ENCODE data around the gene DENND2A.
"Not testable (repeated sequence)": the region's sequence is repeated elsewhere in the genome, so short reads cannot be mapped to it uniquely, and the experiment has no call there.

DENND2A gene

GRCh38 chr7:140654661-140655060, 14.0 kb upstream of the DENND2A start:
- in situ Hi-C loops (cut with HindIII; ENCODE audit: low pct_ligation_motif_present, low pct_unique_long_range_greater_than_20kb, low sequenced_read_pairs) = no loop called here

DNA sequence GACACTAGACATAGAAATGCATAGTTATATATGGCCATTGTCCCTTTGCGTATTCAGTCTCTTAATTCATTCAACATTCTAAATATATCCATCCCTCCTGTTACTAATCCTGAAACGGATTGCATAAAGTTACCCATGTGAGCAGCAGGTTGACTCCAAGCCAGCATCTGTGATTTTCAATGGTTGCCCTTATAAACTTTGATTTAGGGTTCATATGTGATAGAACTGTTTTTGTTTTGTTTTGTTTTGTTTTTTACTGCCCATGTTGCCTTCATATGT, 13.4 kb upstream of the DENND2A start:
- no peak for DNase-seq
- in situ Hi-C loops (cut with HindIII; ENCODE audit: low pct_ligation_motif_present, low pct_unique_long_range_greater_than_20kb, low sequenced_read_pairs) = no loop called here

More at GRCh38 chr7:140654661-140655060, 14.0 kb upstream of the DENND2A start:
- DNase-seq = no peak

DNA sequence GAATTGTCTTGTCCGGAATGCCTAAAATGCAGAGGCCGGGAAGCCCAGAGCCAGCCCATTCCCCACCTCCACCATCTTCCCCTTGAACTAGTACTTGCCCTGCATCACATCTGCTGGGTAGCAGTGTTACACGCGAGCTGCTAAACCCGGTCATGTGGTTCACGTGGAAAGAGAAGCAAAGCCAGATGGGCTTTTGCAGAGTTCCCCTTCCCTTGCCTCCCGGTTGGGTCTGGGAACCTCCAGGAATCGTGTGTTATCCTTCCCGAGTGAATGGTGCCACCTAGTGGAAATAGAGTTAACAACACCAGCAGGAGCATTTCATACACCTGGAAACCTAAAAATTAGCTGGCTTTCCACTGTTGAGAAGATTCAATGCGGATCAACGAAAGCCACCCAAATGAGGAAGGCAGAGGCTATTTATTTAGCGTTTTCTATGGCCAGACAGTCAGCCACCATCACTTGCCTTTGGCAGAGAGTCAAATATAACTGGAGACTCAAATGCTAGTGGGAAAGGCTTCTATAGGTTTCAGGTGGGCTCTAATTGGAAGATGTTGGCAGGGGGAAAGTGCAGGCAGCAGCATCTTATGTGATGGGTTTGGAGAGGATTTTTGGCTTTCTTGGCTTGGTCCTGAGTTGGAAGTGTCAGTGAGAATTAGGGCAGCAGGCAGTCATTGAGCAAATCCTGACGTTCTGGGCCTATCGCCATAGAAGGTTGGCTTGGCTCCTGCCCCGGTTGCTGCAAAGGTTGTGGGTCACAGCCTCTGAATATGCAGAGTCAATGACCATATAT, 12.9 kb upstream of the DENND2A start:
- DNase-seq = peak; percentile 84
- in situ Hi-C loops (cut with HindIII; ENCODE audit: low pct_ligation_motif_present, low pct_unique_long_range_greater_than_20kb, low sequenced_read_pairs) = no loop called here

- in situ Hi-C loops (cut with HindIII; ENCODE audit: low pct_ligation_motif_present, low pct_unique_long_range_greater_than_20kb, low sequenced_read_pairs) = no loop called here
- no peak for DNase-seq
Observed at GRCh38 chr7:140650367-140650766, 9.8 kb upstream of the DENND2A start.

- in situ Hi-C loops (cut with HindIII; ENCODE audit: low pct_ligation_motif_present, low pct_unique_long_range_greater_than_20kb, low sequenced_read_pairs) = loop anchor here (25.0 kb wide), 1 partner anchor 137 kb away; no protein-coding TSS in a partner anchor
- no peak for DNase-seq
Observed at GRCh38 chr7:140649556-140650205, 9.1 kb upstream of the DENND2A start.

DNA sequence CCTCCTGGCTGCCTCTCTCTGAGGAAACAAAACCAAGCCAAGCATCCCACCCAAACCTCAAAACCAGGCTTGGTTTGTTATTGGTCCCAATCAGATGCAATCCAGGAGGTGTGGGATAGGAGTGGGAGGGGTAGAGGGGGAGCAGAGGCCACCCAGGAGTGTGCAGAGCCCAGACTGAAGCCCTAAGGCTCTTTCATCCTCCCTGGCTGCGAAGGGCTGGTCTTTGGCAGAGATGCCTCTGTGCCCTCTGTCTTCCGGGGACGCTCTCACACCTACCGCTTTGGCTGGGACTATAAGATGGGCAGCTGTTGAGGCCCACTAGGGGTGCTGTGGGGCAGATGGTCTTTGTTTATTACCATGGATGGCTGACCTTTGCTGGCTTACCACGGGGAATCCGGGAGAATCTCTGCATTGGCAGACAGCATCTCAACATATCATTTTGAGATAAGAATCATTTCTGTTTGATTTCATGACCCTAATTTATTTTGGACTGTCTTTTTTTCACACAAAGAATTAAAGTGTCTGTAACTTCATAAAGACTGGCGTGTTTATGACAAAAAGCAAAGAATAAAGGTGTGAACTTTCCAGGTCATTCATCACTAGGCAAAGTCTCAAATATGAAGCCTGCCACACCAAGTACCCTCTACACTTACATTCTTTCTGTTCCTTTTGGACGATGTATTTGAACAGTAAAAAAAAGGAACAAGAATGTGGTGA, 6.5 kb upstream of the DENND2A start:
- in situ Hi-C loops (cut with HindIII; ENCODE audit: low pct_ligation_motif_present, low pct_unique_long_range_greater_than_20kb, low sequenced_read_pairs) = loop anchor here (25.0 kb wide), 1 partner anchor 135 kb away; no protein-coding TSS in a partner anchor
- DNase-seq = peak; percentile 83

GRCh38 chr7:140645166-140645900, 4.7 kb upstream of the DENND2A start:
- in situ Hi-C loops (cut with HindIII; ENCODE audit: low pct_ligation_motif_present, low pct_unique_long_range_greater_than_20kb, low sequenced_read_pairs) = loop anchor here (25.0 kb wide), 1 partner anchor 133 kb away; no protein-coding TSS in a partner anchor
- no peak for DNase-seq

DNA sequence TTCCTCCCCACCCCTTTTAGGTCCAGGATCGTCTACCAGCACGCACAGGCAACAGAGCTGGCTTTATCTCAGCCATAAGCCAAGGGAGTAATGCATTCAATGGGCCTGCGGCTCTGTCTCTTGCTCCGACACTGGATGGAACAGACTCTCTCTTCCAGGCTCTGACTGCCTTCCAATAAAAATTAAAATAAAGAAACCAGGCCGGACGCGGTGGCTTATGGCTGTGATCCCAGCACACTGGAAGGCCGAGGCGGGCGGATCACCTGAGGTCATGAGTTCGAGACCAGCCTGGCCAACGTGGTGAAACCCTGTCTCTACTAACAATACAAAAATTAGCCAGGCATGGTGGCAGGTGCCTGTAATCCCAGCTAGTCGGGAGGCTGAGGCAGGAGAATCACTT, 4.1 kb upstream of the DENND2A start:
- in situ Hi-C loops (cut with HindIII; ENCODE audit: low pct_ligation_motif_present, low pct_unique_long_range_greater_than_20kb, low sequenced_read_pairs) = loop anchor here (25.0 kb wide), 1 partner anchor 132 kb away; no protein-coding TSS in a partner anchor
- DNase-seq = not testable (repeated sequence)

DNA sequence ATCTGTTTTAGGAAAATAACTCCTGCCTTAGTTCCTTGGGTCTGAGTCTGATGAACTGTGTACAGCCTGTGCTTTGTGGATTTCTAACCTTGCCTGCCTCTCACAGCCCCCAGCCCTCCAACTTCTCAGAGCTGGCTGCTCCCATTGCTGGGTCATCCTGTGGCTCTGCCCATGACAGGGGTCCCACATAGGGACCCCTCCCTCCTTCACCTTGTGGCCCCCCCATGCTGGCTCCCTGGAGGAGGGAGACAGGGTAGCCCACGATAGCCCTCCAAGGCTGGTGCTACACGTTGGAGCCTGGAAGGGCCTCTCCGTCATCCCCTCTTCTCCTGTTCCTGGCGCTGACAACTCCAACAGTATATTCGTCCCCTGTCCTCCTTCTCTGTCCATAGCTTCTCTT, 2.8 kb upstream of the DENND2A start:
- DNase-seq = no peak
- in situ Hi-C loops (cut with HindIII; ENCODE audit: low pct_ligation_motif_present, low pct_unique_long_range_greater_than_20kb, low sequenced_read_pairs) = loop anchor here (25.0 kb wide), 1 partner anchor 131 kb away; no protein-coding TSS in a partner anchor

- DNase-seq = no peak
- in situ Hi-C loops (cut with HindIII; ENCODE audit: low pct_ligation_motif_present, low pct_unique_long_range_greater_than_20kb, low sequenced_read_pairs) = loop anchor here (25.0 kb wide), 1 partner anchor 129 kb away; no protein-coding TSS in a partner anchor
Observed at GRCh38 chr7:140641524-140642195, 1.0 kb upstream of the DENND2A start.

DNA sequence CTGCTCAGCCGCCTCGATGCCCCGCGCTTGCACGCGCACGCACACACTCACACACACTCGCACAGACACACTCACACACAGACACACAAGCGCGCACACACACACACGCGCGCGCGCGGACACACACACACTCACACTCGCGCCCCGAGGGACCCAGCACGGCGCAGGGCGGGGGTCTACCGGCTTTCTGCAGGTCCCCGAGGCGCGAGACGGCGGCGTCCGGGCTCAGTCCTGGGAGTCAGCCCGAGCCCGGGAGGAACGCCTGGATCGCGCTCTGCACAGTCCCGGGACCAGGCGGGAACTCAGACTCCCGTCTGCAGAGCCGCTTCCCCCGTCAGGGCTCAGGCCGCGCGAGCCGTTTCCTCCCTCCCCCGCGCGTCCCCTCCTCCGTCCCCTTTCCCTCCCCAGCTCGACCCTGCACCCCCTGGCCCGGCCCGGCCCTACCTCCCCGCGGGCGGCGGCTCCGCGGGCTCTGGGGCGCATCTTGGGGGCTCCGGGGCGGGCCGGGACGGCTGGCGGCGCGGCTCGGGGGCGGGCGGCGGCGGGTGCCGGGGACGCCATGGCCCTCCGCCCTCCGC, 464 bp downstream of the DENND2A start:
- peak; percentile 42 for DNase-seq
- in situ Hi-C loops (cut with HindIII; ENCODE audit: low pct_ligation_motif_present, low pct_unique_long_range_greater_than_20kb, low sequenced_read_pairs) = loop anchor here (25.0 kb wide), 1 partner anchor 128 kb away; no protein-coding TSS in a partner anchor

DNA sequence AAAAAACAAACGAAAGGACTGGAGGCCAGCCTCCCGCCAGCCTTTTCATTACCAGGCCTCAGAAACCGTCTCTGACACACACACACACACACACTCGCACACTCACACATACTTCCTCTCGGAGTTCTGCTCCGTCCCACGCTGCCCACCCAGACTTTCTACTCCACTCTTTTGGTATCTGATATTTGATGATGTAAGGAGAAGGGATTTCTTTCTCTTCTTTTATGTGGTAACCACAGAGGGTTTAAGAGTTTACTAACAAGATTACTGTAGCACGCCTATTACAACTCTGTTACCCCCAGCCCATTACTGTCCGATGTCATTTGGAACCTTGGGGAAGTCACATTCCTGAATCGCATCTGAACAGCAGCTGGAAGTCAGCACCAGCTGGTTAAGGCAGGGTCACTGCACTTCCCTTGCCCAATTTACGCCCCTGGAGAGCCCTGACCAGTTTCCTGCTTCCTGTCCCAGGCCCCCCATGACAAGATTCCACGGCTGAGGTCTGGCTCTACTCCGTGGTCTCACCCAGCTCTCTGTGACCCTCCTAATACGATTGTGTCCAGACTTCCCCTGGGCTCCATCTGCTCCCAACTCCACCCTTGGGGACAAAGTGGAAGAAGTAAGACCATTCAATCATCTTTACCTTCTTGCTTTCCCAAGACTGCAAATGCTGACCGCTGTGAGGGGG, 1.1 kb downstream of the DENND2A start:
- DNase-seq = no peak
- in situ Hi-C loops (cut with HindIII; ENCODE audit: low pct_ligation_motif_present, low pct_unique_long_range_greater_than_20kb, low sequenced_read_pairs) = loop anchor here (25.0 kb wide), 1 partner anchor 127 kb away; no protein-coding TSS in a partner anchor

DNA sequence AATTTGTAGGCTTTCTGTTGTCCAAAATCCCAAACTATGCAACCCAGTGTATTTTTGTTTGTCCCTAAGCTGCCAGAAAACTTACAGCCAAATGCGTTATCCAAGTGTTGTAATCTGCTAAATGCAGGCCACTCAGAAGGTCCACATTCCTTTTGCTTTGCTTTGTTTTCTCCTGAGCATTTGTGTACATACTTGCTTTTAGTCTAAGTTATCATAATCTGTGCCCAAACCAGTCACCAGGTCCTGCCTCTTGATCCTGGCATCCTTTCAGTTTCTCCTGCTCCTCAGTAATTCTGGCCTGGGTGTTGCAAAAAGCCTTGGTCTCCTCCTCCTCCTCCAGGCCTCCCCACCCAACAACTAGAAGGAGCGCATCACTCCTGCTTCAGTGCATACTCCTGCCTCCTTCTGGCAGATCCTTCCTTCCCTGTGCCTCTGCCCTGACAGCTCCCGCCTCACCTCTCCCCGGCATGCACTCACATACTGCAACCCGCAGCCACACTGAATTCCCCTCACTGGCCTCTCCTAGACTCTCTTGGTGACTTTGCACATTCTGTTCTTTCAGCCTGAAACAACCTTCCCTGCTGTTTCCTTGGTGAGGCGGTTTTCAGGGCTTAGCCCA, 2.3 kb downstream of the DENND2A start:
- peak; percentile 37 for DNase-seq
- in situ Hi-C loops (cut with HindIII; ENCODE audit: low pct_ligation_motif_present, low pct_unique_long_range_greater_than_20kb, low sequenced_read_pairs) = loop anchor here (25.0 kb wide), 1 partner anchor 126 kb away; no protein-coding TSS in a partner anchor

GRCh38 chr7:140637400-140637799, 3.2 kb downstream of the DENND2A start:
- DNase-seq = no peak
- in situ Hi-C loops (cut with HindIII; ENCODE audit: low pct_ligation_motif_present, low pct_unique_long_range_greater_than_20kb, low sequenced_read_pairs) = loop anchor here (25.0 kb wide), 1 partner anchor 125 kb away; no protein-coding TSS in a partner anchor

GRCh38 chr7:140635816-140636215, 4.8 kb downstream of the DENND2A start:
- in situ Hi-C loops (cut with HindIII; ENCODE audit: low pct_ligation_motif_present, low pct_unique_long_range_greater_than_20kb, low sequenced_read_pairs) = loop anchor here (25.0 kb wide), 1 partner anchor 124 kb away; no protein-coding TSS in a partner anchor
- DNase-seq = no peak

DNA sequence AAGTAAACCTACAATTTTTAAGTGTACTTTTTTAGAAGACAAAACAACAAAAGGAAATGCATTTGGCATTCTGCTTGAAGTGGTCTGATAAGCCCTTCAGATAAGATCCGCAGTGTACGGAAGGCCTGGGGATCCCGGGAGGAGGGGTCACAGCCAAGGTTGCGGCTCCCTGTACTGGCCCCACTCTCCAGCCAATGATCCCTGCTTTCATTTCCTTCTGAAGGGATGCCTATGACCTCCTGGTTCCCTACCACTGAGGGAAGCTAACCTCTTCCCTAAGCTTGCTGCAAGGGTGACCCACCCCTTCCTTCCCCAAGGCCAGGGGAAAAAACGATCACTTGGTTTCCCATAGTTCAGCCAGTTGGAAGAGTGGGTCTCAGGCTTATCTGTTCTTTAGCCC, 5.3 kb downstream of the DENND2A start:
- DNase-seq = no peak
- in situ Hi-C loops (cut with HindIII; ENCODE audit: low pct_ligation_motif_present, low pct_unique_long_range_greater_than_20kb, low sequenced_read_pairs) = loop anchor here (25.0 kb wide), 1 partner anchor 123 kb away; no protein-coding TSS in a partner anchor
